Measurements from ENCODE around the gene FAM171A2. TPM values are rescaled to one million over a fixed set of nuclear protein-coding genes. Genes with fewer than 3 reads are reported as not detected.

FAM171A2 gene
- total RNA-seq, 1 experiment from 2014 or later: 27.5 TPM

GRCh38 chr17:44390250-44390870, 26.7 kb upstream of the FAM171A2 start:
- no CpG with 5 or more reads among the region's 10 CpGs for WGBS (ENCODE audit: extremely low coverage, insufficient read length, low lambda C conversion rate)
- Histone ChIP-seq H3K27me3 (ENCODE audit: insufficient read depth, low read length) (no peaks in the 10 kb centered on the region; the same call in 1 of the 2 replicates), H3K4ac (ENCODE audit: low read depth, low read length) (no peak overlapping the region), H3K9ac (ENCODE audit: extremely low read depth, insufficient read length, low read length) (no peak overlapping the region), H4K91ac (ENCODE audit: insufficient read length, low read depth, low read length) (no peak overlapping the region), H4K8ac (replicated peaks; ENCODE audit: insufficient read length, low read depth, low read length) (no peak overlapping the region), H2AFZ (ENCODE audit: low read length) (no peak overlapping the region), H3K79me2 (ENCODE audit: insufficient read depth, low read length) (no peaks in the 10 kb centered on the region), H3K18ac (ENCODE audit: insufficient read length, low read depth, low read length) (no peak overlapping the region), H2AK5ac (ENCODE audit: insufficient read length, low read length) (no peak overlapping the region), H3T11ph (ENCODE audit: low read length) (no peak overlapping the region), H3K14ac (ENCODE audit: insufficient read depth, low read length) (no peak overlapping the region), H3K23ac (ENCODE audit: insufficient read length, low read depth, low read length) (no peak overlapping the region), H2BK120ac (ENCODE audit: low read depth, low read length, poor library complexity, severe bottlenecking) (no peak overlapping the region), H4K20me1 (ENCODE audit: control insufficient read depth, insufficient read depth, insufficient read length) (no peaks in the 10 kb centered on the region), H2BK15ac (ENCODE audit: low read depth, low read length) (no peak overlapping the region), H3K79me1 (ENCODE audit: insufficient read depth, low read depth, low read length, poor library complexity, severe bottlenecking) (no peaks in the 10 kb centered on the region), H2BK5ac (ENCODE audit: insufficient read length, low read length) (no peak overlapping the region), H2BK12ac (ENCODE audit: insufficient read length, low read depth, low read length) (no peak overlapping the region), H3K27ac (ENCODE audit: insufficient read length, low read depth, low read length) (no peak overlapping the region), H3K9me3 (ENCODE audit: control insufficient read depth, low read depth, low read length) (no peaks in the 10 kb centered on the region), H3K23me2 (ENCODE audit: insufficient read length, low read depth, low read length, poor library complexity, severe bottlenecking) (peaks cover 7% of the 10 kb centered on the region), H3K56ac (ENCODE audit: insufficient read length, low read depth, low read length) (no peak overlapping the region), H3K4me1 (ENCODE audit: insufficient read depth, low read length) (no peaks in the 10 kb centered on the region), H4K5ac (ENCODE audit: insufficient read length, low read depth, low read length) (no peak overlapping the region), H3K4me2 (ENCODE audit: insufficient read depth, insufficient read length, low read length) (no peak overlapping the region), H2BK20ac (ENCODE audit: low read depth, low read length, poor library complexity, severe bottlenecking) (no peak overlapping the region)
- TF ChIP-seq CTCF (conservative IDR thresholded peaks at IDR 0.05): no peak
- peak; percentile 20 for DNase-seq
- H3K4me1 Mint-ChIP-seq: peaks cover 6 to 8% of the 10 kb centered on the region in 2 experiments; a peak in 3 of 4 replicates
- H3K27me3 Mint-ChIP-seq (ENCODE audit: low read depth): peaks cover 20% of the 10 kb centered on the region
- no peak overlapping the region for H3K27ac Mint-ChIP-seq
- no peak overlapping the region for H3K4me3 Mint-ChIP-seq
- no peaks in the 10 kb centered on the region for H3K9me3 Mint-ChIP-seq
- H3K36me3 Mint-ChIP-seq (ENCODE audit: insufficient read depth in 1 of 3, low read depth in 3 of 3): no peaks in the 10 kb centered on the region

All from H9 (cell line).